ENCODE results near the gene MPHOSPH9. TPM values are rescaled to one million over a fixed set of nuclear protein-coding genes. Genes with fewer than 3 reads are reported as not detected.
A peak's percentile ranks its signal among the peaks of the same experiment; 100 is the strongest.

Gene MPHOSPH9
- polyA plus RNA-seq, 1 donor (not counting 4 experiments of a cell fraction or from before 2014, with no cell fraction given) = 10.7 TPM

DNA sequence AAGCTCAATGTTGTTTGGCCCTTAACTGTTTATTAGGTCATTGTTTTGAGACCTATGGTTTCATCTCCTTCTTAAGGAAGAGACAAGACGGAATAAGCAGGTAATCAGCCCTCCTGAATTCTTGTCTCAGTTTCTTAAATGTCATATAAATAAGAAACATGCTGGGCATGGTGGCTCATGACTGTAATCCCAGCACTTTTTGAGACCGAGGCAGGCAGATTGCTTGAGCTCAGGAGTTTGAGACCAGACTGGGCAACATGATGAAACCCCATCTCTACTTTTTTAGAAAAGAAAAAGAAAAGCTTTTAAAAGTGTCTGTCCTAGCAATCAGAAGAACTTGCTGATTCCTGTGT is 5.4 kb upstream of the MPHOSPH9 start:
- H3K9me1 ChIP-seq (ENCODE audit: control insufficient read depth, extremely low read depth, insufficient read depth, low read length) = no peaks in the 10 kb centered on the region
- TF ChIP-seq EZH2 (IDR thresholded peaks at IDR 0.05; ENCODE audit: low read length) = no peak
- TF ChIP-seq, protein P1, sequence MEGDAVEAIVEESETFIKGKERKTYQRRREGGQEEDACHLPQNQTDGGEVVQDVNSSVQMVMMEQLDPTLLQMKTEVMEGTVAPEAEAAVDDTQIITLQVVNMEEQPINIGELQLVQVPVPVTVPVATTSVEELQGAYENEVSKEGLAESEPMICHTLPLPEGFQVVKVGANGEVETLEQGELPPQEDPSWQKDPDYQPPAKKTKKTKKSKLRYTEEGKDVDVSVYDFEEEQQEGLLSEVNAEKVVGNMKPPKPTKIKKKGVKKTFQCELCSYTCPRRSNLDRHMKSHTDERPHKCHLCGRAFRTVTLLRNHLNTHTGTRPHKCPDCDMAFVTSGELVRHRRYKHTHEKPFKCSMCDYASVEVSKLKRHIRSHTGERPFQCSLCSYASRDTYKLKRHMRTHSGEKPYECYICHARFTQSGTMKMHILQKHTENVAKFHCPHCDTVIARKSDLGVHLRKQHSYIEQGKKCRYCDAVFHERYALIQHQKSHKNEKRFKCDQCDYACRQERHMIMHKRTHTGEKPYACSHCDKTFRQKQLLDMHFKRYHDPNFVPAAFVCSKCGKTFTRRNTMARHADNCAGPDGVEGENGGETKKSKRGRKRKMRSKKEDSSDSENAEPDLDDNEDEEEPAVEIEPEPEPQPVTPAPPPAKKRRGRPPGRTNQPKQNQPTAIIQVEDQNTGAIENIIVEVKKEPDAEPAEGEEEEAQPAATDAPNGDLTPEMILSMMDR (optimal IDR thresholded peaks at IDR 0.05 in 1 of 3, IDR thresholded peaks at IDR 0.05 in 1 of 3, conservative IDR thresholded peaks at IDR 0.05 in 1 of 3; ENCODE audit: extremely low read depth in 1 of 3, insufficient read depth in 2 of 3, low read length in 3 of 3) = no peak
- H3K27ac ChIP-seq (ENCODE audit: control insufficient read depth, insufficient read depth, low read length) = peak overlapping the region; percentile 29
- H3K79me2 ChIP-seq (ENCODE audit: control insufficient read depth, insufficient read depth, low read length) = peaks cover 44% of the 10 kb centered on the region
- H4K20me1 ChIP-seq (ENCODE audit: control insufficient read depth, extremely low read depth, insufficient read depth, low read length) = no peaks in the 10 kb centered on the region
- DNase-seq (ENCODE audit: low read depth, low spot score) (no peak), FAIRE-seq (no peak)
- no peak overlapping the region for H2AFZ ChIP-seq (ENCODE audit: control insufficient read depth, low read length)
- H3K4me1 ChIP-seq (ENCODE audit: control insufficient read depth, extremely low read depth, insufficient read depth, low read length) = peaks cover 29% of the 10 kb centered on the region
- no peaks in the 10 kb centered on the region for H3K9me3 ChIP-seq (ENCODE audit: control insufficient read depth, low read depth, low read length)
- H3K27me3 ChIP-seq (ENCODE audit: control insufficient read depth, extremely low read depth, insufficient read depth, low read length) = no peaks in the 10 kb centered on the region
- peaks cover 9 to 10% of the 10 kb centered on the region in 2 experiments for H3K36me3 ChIP-seq (ENCODE audit: control insufficient read depth in 2 of 2, extremely low read depth in 1 of 2, insufficient read depth in 2 of 2, low read length in 2 of 2)
- no peak overlapping the region for H3K9ac ChIP-seq (ENCODE audit: control insufficient read depth, extremely low read depth, insufficient read depth, low read length)
- H3K4me3 ChIP-seq (ENCODE audit: control insufficient read depth in 2 of 3, extremely low read depth in 1 of 3, insufficient read depth in 2 of 3, low read depth in 1 of 3, low read length in 3 of 3) = no peak overlapping the region
- dilution Hi-C loops (cut with MboI; ENCODE audit: extremely low pct_ligation_motif_present, low sequenced_read_pairs) = no loop called here
- peak overlapping the region; percentile 59 for H3K4me2 ChIP-seq (ENCODE audit: control insufficient read depth, extremely low read depth, insufficient read depth, low read depth, low read length)

DNA sequence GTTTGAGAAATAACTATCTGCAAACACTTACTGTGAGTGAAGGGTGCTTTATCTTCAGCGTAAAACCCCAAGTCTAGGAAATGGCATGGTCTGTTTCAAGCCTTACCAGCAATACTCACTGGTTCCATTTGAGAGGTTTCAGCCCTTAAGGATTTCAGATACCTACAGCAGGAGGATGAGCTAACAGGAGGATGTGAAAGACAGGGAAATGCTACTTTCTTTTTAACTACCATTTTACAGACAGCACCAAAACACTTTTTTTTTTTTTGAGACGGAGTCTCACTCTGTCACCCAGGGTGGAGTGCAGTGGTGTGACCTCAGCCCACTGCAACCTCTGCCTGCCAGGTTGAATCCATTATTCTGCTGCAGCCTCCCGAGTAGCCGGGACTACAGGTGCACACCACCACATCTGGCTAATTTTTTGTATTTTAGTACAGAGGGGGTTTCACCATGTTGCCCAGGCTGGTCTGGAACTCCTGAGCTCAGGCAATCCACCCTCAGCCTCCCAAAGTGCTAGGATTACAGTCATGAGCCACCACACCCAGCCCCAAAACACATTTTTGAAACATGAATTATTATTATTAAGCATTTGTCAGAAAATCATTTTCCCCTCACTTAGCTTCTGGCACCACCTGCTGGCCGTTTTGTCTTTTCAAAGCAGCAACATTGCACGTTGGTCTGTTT is 4.8 kb upstream of the MPHOSPH9 start:
- peak overlapping the region; percentile 39 for H3K27ac ChIP-seq (ENCODE audit: control insufficient read depth, insufficient read depth, low read length)
- dilution Hi-C loops (cut with MboI; ENCODE audit: extremely low pct_ligation_motif_present, low sequenced_read_pairs) = no loop called here

More for the DNA sequence above, 4.8 kb upstream of the MPHOSPH9 start:
- no peak overlapping the region for H3K9ac ChIP-seq (ENCODE audit: control insufficient read depth, extremely low read depth, insufficient read depth, low read length)
- H3K4me1 ChIP-seq (ENCODE audit: control insufficient read depth, extremely low read depth, insufficient read depth, low read length) = peaks cover 29% of the 10 kb centered on the region
- H3K79me2 ChIP-seq (ENCODE audit: control insufficient read depth, insufficient read depth, low read length) = peaks cover 45% of the 10 kb centered on the region
- peak; percentile 53 for DNase-seq (ENCODE audit: low read depth, low spot score)
- H3K27me3 ChIP-seq (ENCODE audit: control insufficient read depth, extremely low read depth, insufficient read depth, low read length) = no peaks in the 10 kb centered on the region
- peak overlapping the region; percentile 13 for H3K4me2 ChIP-seq (ENCODE audit: control insufficient read depth, extremely low read depth, insufficient read depth, low read depth, low read length)
- H2AFZ ChIP-seq (ENCODE audit: control insufficient read depth, low read length) = no peak overlapping the region
- no peaks in the 10 kb centered on the region for H3K9me3 ChIP-seq (ENCODE audit: control insufficient read depth, low read depth, low read length)
- H3K36me3 ChIP-seq (ENCODE audit: control insufficient read depth in 2 of 2, extremely low read depth in 1 of 2, insufficient read depth in 2 of 2, low read length in 2 of 2) = peaks cover 9 to 10% of the 10 kb centered on the region in 2 experiments
- H3K9me1 ChIP-seq (ENCODE audit: control insufficient read depth, extremely low read depth, insufficient read depth, low read length) = no peaks in the 10 kb centered on the region
- H4K20me1 ChIP-seq (ENCODE audit: control insufficient read depth, extremely low read depth, insufficient read depth, low read length) = no peaks in the 10 kb centered on the region
- H3K4me3 ChIP-seq (ENCODE audit: control insufficient read depth in 2 of 3, extremely low read depth in 1 of 3, insufficient read depth in 2 of 3, low read depth in 1 of 3, low read length in 3 of 3) = no peak overlapping the region
- no peak for FAIRE-seq
- TF ChIP-seq, protein P1 (optimal IDR thresholded peaks at IDR 0.05 in 1 of 3, IDR thresholded peaks at IDR 0.05 in 1 of 3, conservative IDR thresholded peaks at IDR 0.05 in 1 of 3; ENCODE audit: extremely low read depth in 1 of 3, insufficient read depth in 2 of 3, low read length in 3 of 3) = peak; percentile 56 to 72 (median 72)
- no peak for TF ChIP-seq EZH2 (IDR thresholded peaks at IDR 0.05; ENCODE audit: low read length)
